ENCODE data around the gene PRODH2.

The PRODH2 gene

GRCh38 chr19:35818445-35818844 is 5.8 kb upstream of the PRODH2 start:
- no peaks in the 10 kb centered on the region for H3K9me3 ChIP-seq (ENCODE audit: control insufficient read depth, low read length)
- no peaks in the 10 kb centered on the region for H3K27me3 ChIP-seq (replicated peaks; ENCODE audit: control insufficient read depth, insufficient read depth, low read length, poor library complexity, severe bottlenecking)
- no peaks in the 10 kb centered on the region for H3K36me3 ChIP-seq (ENCODE audit: control insufficient read depth, insufficient read depth, low read length)
- no peak overlapping the region for H3K27ac ChIP-seq (ENCODE audit: insufficient read depth, low read length, poor library complexity, severe bottlenecking)
- no peak overlapping the region for H3K4me3 ChIP-seq (ENCODE audit: insufficient read depth, low read depth, low read length, poor library complexity, severe bottlenecking)
- no peak for DNase-seq
- H3K4me1 ChIP-seq (ENCODE audit: control insufficient read depth, insufficient read depth, low read length, poor library complexity, severe bottlenecking): no peaks in the 10 kb centered on the region

- no peak overlapping the region for H3K4me3 ChIP-seq (ENCODE audit: insufficient read depth, low read depth, low read length, poor library complexity, severe bottlenecking)
- no peaks in the 10 kb centered on the region for H3K9me3 ChIP-seq (ENCODE audit: control insufficient read depth, low read length)
- no peaks in the 10 kb centered on the region for H3K36me3 ChIP-seq (ENCODE audit: control insufficient read depth, insufficient read depth, low read length)
- H3K27ac ChIP-seq (ENCODE audit: insufficient read depth, low read length, poor library complexity, severe bottlenecking): no peak overlapping the region
- no peaks in the 10 kb centered on the region for H3K27me3 ChIP-seq (replicated peaks; ENCODE audit: control insufficient read depth, insufficient read depth, low read length, poor library complexity, severe bottlenecking)
- no peak for DNase-seq
- H3K4me1 ChIP-seq (ENCODE audit: control insufficient read depth, insufficient read depth, low read length, poor library complexity, severe bottlenecking): no peaks in the 10 kb centered on the region
These were observed 4.2 kb upstream of the PRODH2 start for GRCh38 chr19:35816846-35817245.

GRCh38 chr19:35816262-35816661 is 3.6 kb upstream of the PRODH2 start:
- DNase-seq: no peak
- Histone ChIP-seq H3K9me3 (ENCODE audit: control insufficient read depth, low read length) (no peaks in the 10 kb centered on the region), H3K4me1 (ENCODE audit: control insufficient read depth, insufficient read depth, low read length, poor library complexity, severe bottlenecking) (no peaks in the 10 kb centered on the region), H3K27me3 (replicated peaks; ENCODE audit: control insufficient read depth, insufficient read depth, low read length, poor library complexity, severe bottlenecking) (no peaks in the 10 kb centered on the region), H3K36me3 (ENCODE audit: control insufficient read depth, insufficient read depth, low read length) (no peaks in the 10 kb centered on the region), H3K27ac (ENCODE audit: insufficient read depth, low read length, poor library complexity, severe bottlenecking) (no peak overlapping the region), H3K4me3 (ENCODE audit: insufficient read depth, low read depth, low read length, poor library complexity, severe bottlenecking) (no peak overlapping the region)

GRCh38 chr19:35813043-35813890 is 622 bp upstream of the PRODH2 start:
- Histone ChIP-seq H3K9me3 (ENCODE audit: control insufficient read depth, low read length) (no peaks in the 10 kb centered on the region), H3K4me1 (ENCODE audit: control insufficient read depth, insufficient read depth, low read length, poor library complexity, severe bottlenecking) (no peaks in the 10 kb centered on the region), H3K36me3 (ENCODE audit: control insufficient read depth, insufficient read depth, low read length) (no peaks in the 10 kb centered on the region), H3K27me3 (replicated peaks; ENCODE audit: control insufficient read depth, insufficient read depth, low read length, poor library complexity, severe bottlenecking) (no peaks in the 10 kb centered on the region), H3K4me3 (ENCODE audit: insufficient read depth, low read depth, low read length, poor library complexity, severe bottlenecking) (no peak overlapping the region), H3K27ac (ENCODE audit: insufficient read depth, low read length, poor library complexity, severe bottlenecking) (no peak overlapping the region)
- DNase-seq: no peak

GRCh38 chr19:35811317-35812219 is 1.1 kb downstream of the PRODH2 start:
- H3K4me3 ChIP-seq (ENCODE audit: insufficient read depth, low read depth, low read length, poor library complexity, severe bottlenecking): no peak overlapping the region

GRCh38 chr19:35807633-35808032 is 5.0 kb downstream of the PRODH2 start:
- no peak for DNase-seq
- no peaks in the 10 kb centered on the region for H3K9me3 ChIP-seq (ENCODE audit: control insufficient read depth, low read length)

More at GRCh38 chr19:35811317-35812219, 1.1 kb downstream of the PRODH2 start:
- no peaks in the 10 kb centered on the region for H3K9me3 ChIP-seq (ENCODE audit: control insufficient read depth, low read length)
- DNase-seq: no peak
- no peaks in the 10 kb centered on the region for H3K27me3 ChIP-seq (replicated peaks; ENCODE audit: control insufficient read depth, insufficient read depth, low read length, poor library complexity, severe bottlenecking)
- H3K36me3 ChIP-seq (ENCODE audit: control insufficient read depth, insufficient read depth, low read length): no peaks in the 10 kb centered on the region
- H3K4me1 ChIP-seq (ENCODE audit: control insufficient read depth, insufficient read depth, low read length, poor library complexity, severe bottlenecking): no peaks in the 10 kb centered on the region
- no peak overlapping the region for H3K27ac ChIP-seq (ENCODE audit: insufficient read depth, low read length, poor library complexity, severe bottlenecking)

GRCh38 chr19:35806597-35806996 is 6.0 kb downstream of the PRODH2 start:
- no peaks in the 10 kb centered on the region for H3K27me3 ChIP-seq (replicated peaks; ENCODE audit: control insufficient read depth, insufficient read depth, low read length, poor library complexity, severe bottlenecking)
- H3K36me3 ChIP-seq (ENCODE audit: control insufficient read depth, insufficient read depth, low read length): no peaks in the 10 kb centered on the region
- H3K9me3 ChIP-seq (ENCODE audit: control insufficient read depth, low read length): no peaks in the 10 kb centered on the region
- H3K27ac ChIP-seq (ENCODE audit: insufficient read depth, low read length, poor library complexity, severe bottlenecking): no peak overlapping the region
- DNase-seq: no peak
- H3K4me1 ChIP-seq (ENCODE audit: control insufficient read depth, insufficient read depth, low read length, poor library complexity, severe bottlenecking): no peaks in the 10 kb centered on the region
- H3K4me3 ChIP-seq (ENCODE audit: insufficient read depth, low read depth, low read length, poor library complexity, severe bottlenecking): no peak overlapping the region

More at GRCh38 chr19:35807633-35808032, 5.0 kb downstream of the PRODH2 start:
- Histone ChIP-seq H3K4me3 (ENCODE audit: insufficient read depth, low read depth, low read length, poor library complexity, severe bottlenecking) (no peak overlapping the region), H3K27me3 (replicated peaks; ENCODE audit: control insufficient read depth, insufficient read depth, low read length, poor library complexity, severe bottlenecking) (no peaks in the 10 kb centered on the region), H3K36me3 (ENCODE audit: control insufficient read depth, insufficient read depth, low read length) (no peaks in the 10 kb centered on the region), H3K4me1 (ENCODE audit: control insufficient read depth, insufficient read depth, low read length, poor library complexity, severe bottlenecking) (no peaks in the 10 kb centered on the region), H3K27ac (ENCODE audit: insufficient read depth, low read length, poor library complexity, severe bottlenecking) (no peak overlapping the region)

- Histone ChIP-seq H3K27ac (ENCODE audit: insufficient read depth, low read length, poor library complexity, severe bottlenecking) (no peak overlapping the region), H3K36me3 (ENCODE audit: control insufficient read depth, insufficient read depth, low read length) (no peaks in the 10 kb centered on the region), H3K9me3 (ENCODE audit: control insufficient read depth, low read length) (no peaks in the 10 kb centered on the region), H3K4me1 (ENCODE audit: control insufficient read depth, insufficient read depth, low read length, poor library complexity, severe bottlenecking) (no peaks in the 10 kb centered on the region), H3K4me3 (ENCODE audit: insufficient read depth, low read depth, low read length, poor library complexity, severe bottlenecking) (no peak overlapping the region), H3K27me3 (replicated peaks; ENCODE audit: control insufficient read depth, insufficient read depth, low read length, poor library complexity, severe bottlenecking) (no peaks in the 10 kb centered on the region)
- no peak for DNase-seq
These were observed 7.0 kb downstream of the PRODH2 start for GRCh38 chr19:35805526-35806102.

- no peak overlapping the region for H3K27ac ChIP-seq (ENCODE audit: insufficient read depth, low read length, poor library complexity, severe bottlenecking)
- H3K9me3 ChIP-seq (ENCODE audit: control insufficient read depth, low read length): no peaks in the 10 kb centered on the region
- no peaks in the 10 kb centered on the region for H3K4me1 ChIP-seq (ENCODE audit: control insufficient read depth, insufficient read depth, low read length, poor library complexity, severe bottlenecking)
- no peak overlapping the region for H3K4me3 ChIP-seq (ENCODE audit: insufficient read depth, low read depth, low read length, poor library complexity, severe bottlenecking)
- no peak for DNase-seq
- peaks cover 5% of the 10 kb centered on the region for H3K27me3 ChIP-seq (replicated peaks; ENCODE audit: control insufficient read depth, insufficient read depth, low read length, poor library complexity, severe bottlenecking)
- no peaks in the 10 kb centered on the region for H3K36me3 ChIP-seq (ENCODE audit: control insufficient read depth, insufficient read depth, low read length)
These were observed 10.8 kb downstream of the PRODH2 start for GRCh38 chr19:35801828-35802227.
